ENCODE results near the gene DPF3. TPM values are rescaled to one million over a fixed set of nuclear protein-coding genes. Genes with fewer than 3 reads are reported as not detected.
A peak's percentile ranks its signal among the peaks of the same experiment; 100 is the strongest.

DPF3 gene
- polyA plus RNA-seq, 6 donors from 2014 or later = 4.2 to 9.0 (median 6.1) TPM

DNA sequence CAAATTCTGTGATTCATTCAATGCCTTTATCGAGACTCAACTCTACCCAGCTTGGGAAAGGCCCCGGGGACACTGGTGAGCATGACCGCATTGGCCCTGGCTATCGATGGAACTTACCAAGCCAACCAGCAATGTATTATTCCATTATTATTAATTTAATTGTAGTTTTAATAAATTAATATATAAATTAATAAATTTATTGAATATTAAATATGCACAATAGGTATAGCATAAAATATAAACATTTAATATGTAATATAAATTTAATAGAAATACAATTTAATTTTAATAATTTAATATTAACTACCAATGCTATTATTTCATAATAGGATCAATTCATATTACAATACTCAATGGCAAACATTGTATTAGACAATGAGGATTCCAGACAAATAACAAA is 163.4 kb downstream of the DPF3 start:
- DNase-seq (no peak), ATAC-seq (ENCODE audit: low read depth in 2 of 2) (no peak)
- H3K27ac Mint-ChIP-seq = no peak overlapping the region
- H3K36me3 Mint-ChIP-seq = peaks cover 33 to 48% of the 10 kb centered on the region in 2 donors
- no peaks in the 10 kb centered on the region for H3K27me3 Mint-ChIP-seq
- peak overlapping the region in 1 of 8 donors; percentile 42 for H3K4me3 Mint-ChIP-seq
- H3K4me1 Mint-ChIP-seq = peaks cover 4 to 15% (median 9%) of the 10 kb centered on the region in 3 donors
- no peaks in the 10 kb centered on the region for H3K9me3 Mint-ChIP-seq

DNA sequence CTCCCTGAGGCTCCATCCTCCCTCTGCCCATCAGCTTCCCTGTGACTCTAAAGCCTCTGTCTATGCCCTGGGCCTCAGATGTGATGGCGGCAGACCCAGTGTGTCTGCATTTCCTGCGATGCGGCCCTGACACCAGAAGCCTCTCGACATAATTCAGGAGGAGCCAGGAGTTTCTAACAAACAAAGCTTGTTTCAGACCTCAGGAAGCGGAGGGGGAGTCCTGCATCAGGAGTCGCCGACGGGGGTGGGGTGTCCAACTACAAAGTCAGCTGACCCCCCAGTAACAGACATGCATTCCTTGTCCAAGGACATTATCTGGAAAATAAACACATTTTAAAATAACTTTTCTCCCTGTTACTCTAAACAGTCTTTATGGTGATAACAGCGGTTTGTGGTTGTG is 167.5 kb downstream of the DPF3 start:
- ATAC-seq (ENCODE audit: low read depth in 2 of 2) = no peak
- Mint-ChIP-seq H3K36me3 (peaks cover 39 to 61% of the 10 kb centered on the region in 2 donors), H3K4me3 (no peak overlapping the region), H3K4me1 (peaks cover 2 to 21% (median 12%) of the 10 kb centered on the region in 3 donors), H3K27ac (peak overlapping the region in 2 of 6 donors; percentile 58 to 88), H3K27me3 (no peaks in the 10 kb centered on the region), H3K9me3 (no peaks in the 10 kb centered on the region)
- DNase-seq = no peak

DNA sequence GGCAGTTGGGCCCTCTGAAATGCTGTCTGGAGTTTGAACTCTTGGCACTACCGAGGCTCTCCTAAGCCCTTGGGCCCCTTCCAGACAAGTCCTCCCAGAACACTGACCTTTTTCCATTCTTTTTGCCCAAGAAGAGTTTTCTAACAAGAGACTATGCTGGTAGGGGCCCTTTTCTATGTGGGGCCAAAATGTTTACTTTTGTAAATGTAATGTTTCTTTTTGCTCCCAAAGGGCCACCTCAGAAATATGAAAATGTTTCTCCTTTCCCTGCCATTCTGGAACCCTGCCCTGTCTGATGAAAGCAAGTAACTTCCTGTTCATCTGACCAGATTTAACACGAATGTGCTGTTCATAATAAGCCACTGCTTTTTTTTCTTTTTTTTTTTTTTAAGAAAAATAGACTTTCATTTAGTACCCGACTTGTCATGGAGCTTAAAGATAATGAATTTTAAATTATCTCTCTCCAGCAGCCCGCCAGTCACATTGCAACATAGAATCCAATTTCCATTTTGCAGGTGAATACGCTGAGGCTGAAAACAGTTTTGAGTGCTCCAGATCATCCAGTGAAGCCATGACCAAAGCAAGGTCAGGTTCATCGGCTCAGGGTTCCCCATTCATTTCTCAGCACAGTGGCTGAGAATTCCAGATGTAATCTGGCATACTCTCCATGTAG is 169.9 kb downstream of the DPF3 start:
- no peak overlapping the region for H3K4me3 Mint-ChIP-seq
- no peak for ATAC-seq (ENCODE audit: low read depth in 2 of 2)
- H3K9me3 Mint-ChIP-seq = no peaks in the 10 kb centered on the region
- H3K36me3 Mint-ChIP-seq = peaks cover 31 to 42% of the 10 kb centered on the region in 2 donors
- no peaks in the 10 kb centered on the region for H3K27me3 Mint-ChIP-seq
- H3K27ac Mint-ChIP-seq = peak overlapping the region in 2 of 6 donors; percentile 32 to 58
- peaks cover 8 to 19% (median 16%) of the 10 kb centered on the region in 3 donors for H3K4me1 Mint-ChIP-seq
- no peak for DNase-seq

- no peaks in the 10 kb centered on the region for H3K9me3 Mint-ChIP-seq
- H3K27ac Mint-ChIP-seq = no peak overlapping the region
- H3K36me3 Mint-ChIP-seq = peaks cover 16 to 26% of the 10 kb centered on the region in 2 donors
- H3K4me3 Mint-ChIP-seq = no peak overlapping the region
- DNase-seq (no peak), ATAC-seq (ENCODE audit: low read depth in 2 of 2) (no peak)
- peaks cover 18 to 29% (median 21%) of the 10 kb centered on the region in 3 donors for H3K4me1 Mint-ChIP-seq
- H3K27me3 Mint-ChIP-seq = no peaks in the 10 kb centered on the region
These were observed 171.6 kb downstream of the DPF3 start for GRCh38 chr14:72722201-72722785.

DNA sequence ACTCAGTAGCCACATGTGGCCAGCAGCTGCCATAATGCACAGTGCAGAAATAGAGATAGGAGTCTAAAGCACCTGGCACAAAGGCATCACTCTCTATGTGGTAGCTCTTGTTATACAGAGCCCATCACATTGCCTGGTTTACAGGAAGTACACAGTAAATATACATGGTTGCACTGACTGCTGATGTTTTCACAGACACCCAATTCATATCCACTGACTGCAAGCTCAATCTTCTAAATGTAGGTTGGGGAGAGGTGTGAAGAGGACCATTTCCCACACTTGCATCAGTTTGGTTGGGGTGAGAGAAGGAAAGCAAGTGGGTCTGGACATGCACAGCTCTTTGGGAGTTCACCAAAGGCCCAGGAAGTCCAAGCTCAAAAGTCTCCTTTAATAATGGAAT is 172.8 kb downstream of the DPF3 start:
- DNase-seq = no peak
- H3K4me3 Mint-ChIP-seq = no peak overlapping the region
- no peaks in the 10 kb centered on the region for H3K9me3 Mint-ChIP-seq
- no peak overlapping the region for H3K27ac Mint-ChIP-seq
- peaks cover 7 to 18% of the 10 kb centered on the region in 2 donors for H3K36me3 Mint-ChIP-seq
- no peak for ATAC-seq (ENCODE audit: low read depth in 2 of 2)
- H3K4me1 Mint-ChIP-seq = peaks cover 30 to 41% (median 33%) of the 10 kb centered on the region in 3 donors
- no peaks in the 10 kb centered on the region for H3K27me3 Mint-ChIP-seq

DNA sequence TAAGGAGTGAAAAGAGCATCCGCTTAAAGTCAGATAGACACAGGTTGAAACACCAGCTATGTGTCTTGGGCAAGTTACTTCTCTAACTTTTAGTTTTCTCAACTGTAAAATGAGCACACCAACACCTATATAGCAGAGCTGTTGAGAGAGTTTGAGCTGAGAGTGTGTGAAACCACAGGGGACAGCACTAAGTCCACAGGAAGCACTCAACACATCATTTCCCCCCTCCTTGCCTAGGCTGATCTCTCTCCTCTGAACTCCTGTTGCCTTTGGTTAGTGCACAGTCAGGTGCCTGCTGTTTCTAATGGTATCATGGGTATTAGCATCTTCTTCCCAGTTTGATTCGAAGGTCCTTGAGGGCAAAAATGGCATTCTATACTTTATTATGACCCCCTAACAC is 176.7 kb downstream of the DPF3 start:
- DNase-seq = no peak
- H3K27ac Mint-ChIP-seq = peak overlapping the region; percentile 16 to 86 (median 40)
- H3K4me3 Mint-ChIP-seq = peak overlapping the region in 6 of 8 donors; percentile 38 to 86 (median 78)
- no peaks in the 10 kb centered on the region for H3K27me3 Mint-ChIP-seq
- no peaks in the 10 kb centered on the region for H3K9me3 Mint-ChIP-seq
- H3K36me3 Mint-ChIP-seq = peaks cover under 1 to 4% of the 10 kb centered on the region in 2 donors
- H3K4me1 Mint-ChIP-seq = peaks cover 56 to 66% (median 59%) of the 10 kb centered on the region in 3 donors
- ATAC-seq (ENCODE audit: low read depth in 2 of 2) = peak in 1 of 2 donors; percentile 34

GRCh38 chr14:72716476-72716875 is 177.4 kb downstream of the DPF3 start:
- no peak for ATAC-seq (ENCODE audit: low read depth in 2 of 2)
- H3K9me3 Mint-ChIP-seq = no peaks in the 10 kb centered on the region
- H3K27ac Mint-ChIP-seq = peak overlapping the region in 5 of 6 donors; percentile 3 to 86 (median 71)
- peaks cover 51 to 68% (median 58%) of the 10 kb centered on the region in 3 donors for H3K4me1 Mint-ChIP-seq
- H3K36me3 Mint-ChIP-seq = peaks cover 4 to 8% of the 10 kb centered on the region in 2 donors
- peak overlapping the region in 6 of 8 donors; percentile 38 to 90 (median 83) for H3K4me3 Mint-ChIP-seq
- no peaks in the 10 kb centered on the region for H3K27me3 Mint-ChIP-seq
- DNase-seq = no peak

DNA sequence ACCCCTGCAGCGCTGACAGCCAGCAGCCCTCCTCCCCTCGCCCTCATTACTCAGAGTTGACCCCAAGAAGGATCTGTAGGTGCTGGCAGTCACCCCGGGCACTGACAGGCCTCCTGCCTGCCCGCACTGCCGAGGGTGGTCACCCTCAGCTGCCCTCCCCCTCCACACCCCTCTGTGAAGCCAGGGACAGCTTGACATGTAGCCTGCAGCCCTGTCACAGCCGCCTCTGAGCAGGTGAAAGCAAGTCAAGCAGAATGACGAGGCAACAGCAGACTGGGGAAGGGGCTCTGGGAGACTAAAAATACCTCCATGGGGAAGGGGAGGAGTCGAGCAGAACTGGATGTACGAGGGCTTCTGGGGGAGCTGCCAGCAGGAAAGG is 178.1 kb downstream of the DPF3 start:
- peak overlapping the region in 5 of 8 donors; percentile 78 to 90 (median 84) for H3K4me3 Mint-ChIP-seq
- peaks cover 4 to 14% of the 10 kb centered on the region in 2 donors for H3K36me3 Mint-ChIP-seq
- no peaks in the 10 kb centered on the region for H3K27me3 Mint-ChIP-seq
- peak overlapping the region in 4 of 6 donors; percentile 20 to 82 (median 76) for H3K27ac Mint-ChIP-seq
- H3K4me1 Mint-ChIP-seq = peaks cover 46 to 64% (median 57%) of the 10 kb centered on the region in 3 donors
- H3K9me3 Mint-ChIP-seq = no peaks in the 10 kb centered on the region
- ATAC-seq (ENCODE audit: low read depth in 2 of 2) = no peak
- no peak for DNase-seq

GRCh38 chr14:72715215-72715849 is 178.6 kb downstream of the DPF3 start:
- Mint-ChIP-seq H3K27ac (peak overlapping the region; percentile 12 to 93 (median 84)), H3K27me3 (no peaks in the 10 kb centered on the region), H3K36me3 (peaks cover 4 to 16% of the 10 kb centered on the region in 2 donors), H3K4me3 (peak overlapping the region in 7 of 8 donors; percentile 43 to 91 (median 82)), H3K4me1 (peaks cover 46 to 64% (median 54%) of the 10 kb centered on the region in 3 donors), H3K9me3 (no peaks in the 10 kb centered on the region)
- no peak for DNase-seq
- ATAC-seq (ENCODE audit: low read depth in 2 of 2) = peak in 1 of 2 donors; percentile 14

DNA sequence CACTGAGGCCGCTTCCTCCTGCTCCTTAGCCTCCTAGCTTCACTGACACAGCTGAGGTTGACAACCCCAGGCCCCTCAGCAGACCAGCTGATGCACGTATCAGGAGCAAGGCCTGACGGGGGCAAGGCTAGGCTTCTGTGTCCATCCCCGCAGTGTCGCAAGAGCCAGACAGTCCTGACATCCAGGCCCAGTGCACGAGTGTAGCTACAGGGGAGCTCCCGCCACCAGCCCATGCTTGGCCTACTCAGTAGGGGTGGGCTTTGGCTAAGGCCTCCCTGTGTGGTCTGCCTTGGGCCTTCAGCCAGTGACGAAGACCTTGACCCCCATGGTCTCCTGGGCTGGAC is 179.1 kb downstream of the DPF3 start:
- Mint-ChIP-seq H3K4me3 (peak overlapping the region in 7 of 8 donors; percentile 13 to 91 (median 84)), H3K27ac (peak overlapping the region; percentile 67 to 93 (median 82))

GRCh38 chr14:72714094-72714493 is 179.8 kb downstream of the DPF3 start:
- Mint-ChIP-seq H3K4me3 (peak overlapping the region; percentile 65 to 91 (median 83)), H3K4me1 (peaks cover 46 to 62% (median 54%) of the 10 kb centered on the region in 3 donors), H3K27me3 (no peaks in the 10 kb centered on the region), H3K27ac (peak overlapping the region in 5 of 6 donors; percentile 10 to 93 (median 89)), H3K36me3 (peaks cover 4 to 16% of the 10 kb centered on the region in 2 donors), H3K9me3 (no peaks in the 10 kb centered on the region)
- ATAC-seq (ENCODE audit: low read depth in 2 of 2) (peak; percentile 97 to 98), DNase-seq (peak; percentile 75)

More for the DNA sequence above, 179.1 kb downstream of the DPF3 start:
- H3K27me3 Mint-ChIP-seq = no peaks in the 10 kb centered on the region
- H3K9me3 Mint-ChIP-seq = no peaks in the 10 kb centered on the region
- no peak for ATAC-seq (ENCODE audit: low read depth in 2 of 2)
- no peak for DNase-seq
- H3K36me3 Mint-ChIP-seq = peaks cover 4 to 16% of the 10 kb centered on the region in 2 donors
- H3K4me1 Mint-ChIP-seq = peaks cover 46 to 64% (median 54%) of the 10 kb centered on the region in 3 donors

DNA sequence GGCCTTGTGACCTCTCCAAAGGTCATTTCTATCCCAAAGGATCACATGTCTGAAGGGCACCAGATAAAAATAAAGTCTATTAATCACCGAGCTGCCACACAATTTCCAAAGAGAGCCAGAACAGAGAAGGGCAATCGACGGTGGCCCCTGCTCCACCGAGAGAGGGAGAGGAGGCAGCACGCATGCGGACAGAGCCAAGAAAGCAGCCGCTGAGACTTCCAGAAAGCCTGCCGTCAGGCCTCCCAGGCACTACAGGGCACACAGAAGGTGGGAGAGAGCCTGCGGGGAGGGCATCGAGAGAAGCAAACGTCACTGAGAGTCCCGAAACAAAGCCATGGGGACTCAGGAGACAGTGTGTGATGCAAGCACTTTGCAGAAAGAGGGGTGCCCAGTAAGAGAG is 182.0 kb downstream of the DPF3 start:
- H3K27ac Mint-ChIP-seq = peak overlapping the region in 2 of 6 donors; percentile 19 to 31
- peak overlapping the region in 3 of 8 donors; percentile 26 to 74 (median 51) for H3K4me3 Mint-ChIP-seq
- no peak for ATAC-seq (ENCODE audit: low read depth in 2 of 2)
- peaks cover 38 to 49% (median 40%) of the 10 kb centered on the region in 3 donors for H3K4me1 Mint-ChIP-seq
- H3K27me3 Mint-ChIP-seq = no peaks in the 10 kb centered on the region
- no peak for DNase-seq
- H3K36me3 Mint-ChIP-seq = peaks cover 16 to 21% of the 10 kb centered on the region in 2 donors
- no peaks in the 10 kb centered on the region for H3K9me3 Mint-ChIP-seq

- Mint-ChIP-seq H3K36me3 (peaks cover 21 to 22% of the 10 kb centered on the region in 2 donors), H3K4me1 (peaks cover 24 to 34% (median 30%) of the 10 kb centered on the region in 3 donors), H3K27me3 (no peaks in the 10 kb centered on the region), H3K27ac (no peak overlapping the region), H3K9me3 (no peaks in the 10 kb centered on the region), H3K4me3 (no peak overlapping the region)
- no peak for ATAC-seq (ENCODE audit: low read depth in 2 of 2)
- DNase-seq = no peak
These were observed 183.8 kb downstream of the DPF3 start for GRCh38 chr14:72709916-72710611.

Data from naive B cell (primary cell).